SK-N-SH (cell line): ENCODE results near the gene MTURN. TPM values are rescaled to one million over a fixed set of nuclear protein-coding genes. Genes with fewer than 3 reads are reported as not detected.

Experiments used
- CTCF ChIA-PET: fragments of 300-600, 350-600 bp; formaldehyde crosslinking; extraction: SDS; loops from one replicate; lab custom pipeline; 2021; lab: Yijun Ruan, JAX
- POLR2A ChIA-PET: fragments of 350-600 bp; sonication (Branson Sonifier 250); formaldehyde crosslinking; extraction: SDS; loops from one replicate; lab custom pipeline; 2020; ENCODE audit warnings: antibody characterized with exemption, inconsistent platforms; lab: Yijun Ruan, JAX
- DNase-seq: peaks from one replicate; pipeline ENCODE4 v3.0.0; 2012
- H2AFZ ChIP-seq: fragments of 200-600 bp; sonication (generic); 2 replicates; pipeline ENCODE4 v1.8.1; 2016; ENCODE audit warnings: antibody characterized with exemption, mild to moderate bottlenecking, low read depth
- H3F3A ChIP-seq: fragments of 200-600 bp; sonication (generic); replicated peaks from 2 replicates; pipeline ENCODE3; 2016; ENCODE audit warnings: antibody characterized with exemption, mild to moderate bottlenecking; ENCODE audit not compliant: insufficient read depth
- H3K27ac ChIP-seq, 2 experiments: fragments of 200-500 bp in 1 of 2; fragments of 200-600 bp in 1 of 2; sonication (Bioruptor generic) in 1 of 2; sonication (generic), shearing (Covaris generic) in 1 of 2; 2 replicates each; pipeline versions ENCODE4 v1.5.1 to v1.6.1; 2014 to 2016; ENCODE audit warnings: low read depth in 2 of 2, inconsistent platforms in 1 of 2, low read length in 1 of 2, mild to moderate bottlenecking in 1 of 2, mixed read lengths in 1 of 2
- H3K27me3 ChIP-seq: fragments of 200-600 bp; sonication (generic), shearing (Covaris generic); 2 replicates; pipeline ENCODE4 v1.6.1; 2016; ENCODE audit warnings: mixed run types; ENCODE audit not compliant: insufficient read depth
- H3K36me3 ChIP-seq, 2 experiments: fragments of 200-500 bp in 1 of 2; fragments of 200-600 bp in 1 of 2; sonication (Bioruptor generic) in 1 of 2; sonication (generic) in 1 of 2; replicated peaks in 1 of 2; 2 replicates each; pipeline versions ENCODE3 to v1.5.1; 2014 to 2016; ENCODE audit warnings: low read length in 1 of 2, mild to moderate bottlenecking in 1 of 2; ENCODE audit not compliant: insufficient read depth in 2 of 2, control insufficient read depth in 1 of 2
- H3K4me1 ChIP-seq, 2 experiments: fragments of 200-500 bp in 1 of 2; fragments of 200-600 bp in 1 of 2; sonication (Bioruptor generic) in 1 of 2; sonication (generic), shearing (Covaris generic) in 1 of 2; 2 replicates each; pipeline versions ENCODE4 v1.5.1 to v1.6.1; 2014 to 2016; ENCODE audit warnings: low read depth in 1 of 2, low read length in 1 of 2, mixed run types in 1 of 2; ENCODE audit not compliant: insufficient read depth in 2 of 2, control insufficient read depth in 1 of 2
- H3K4me2 ChIP-seq: fragments of 200-600 bp; sonication (generic), shearing (Covaris generic); 2 replicates; pipeline ENCODE4 v1.6.1; 2017; ENCODE audit warnings: mixed run types
- H3K4me3 ChIP-seq, 2 experiments: fragments of 200-500 bp in 1 of 2; fragments of 200-600 bp in 1 of 2; sonication (Bioruptor generic) in 1 of 2; sonication (generic), shearing (Covaris generic) in 1 of 2; 2 replicates each; pipeline versions ENCODE4 v1.5.1 to v1.8.1; 2014 to 2016; ENCODE audit warnings: low read depth in 2 of 2, inconsistent platforms in 1 of 2, low read length in 1 of 2, mild to moderate bottlenecking in 1 of 2, mixed read lengths in 1 of 2, moderate library complexity in 1 of 2
- H3K79me2 ChIP-seq: fragments of 200-600 bp; sonication (generic); 2 replicates; pipeline ENCODE4 v1.8.1; 2017; ENCODE audit warnings: mild to moderate bottlenecking; ENCODE audit not compliant: insufficient read depth
- H3K9ac ChIP-seq: fragments of 200-600 bp; sonication (generic); 2 replicates; pipeline ENCODE4 v1.6.1; 2017; ENCODE audit warnings: mixed run types
- H3K9me2 ChIP-seq: fragments of 200-600 bp; sonication (generic); 2 replicates; pipeline ENCODE4 v1.6.1; 2017; ENCODE audit warnings: mixed run types
- H3K9me3 ChIP-seq: fragments of 200-600 bp; sonication (generic); 2 replicates; pipeline ENCODE4 v1.6.1; 2017; ENCODE audit warnings: mixed run types, mild to moderate bottlenecking, moderate library complexity
- H4K20me1 ChIP-seq: fragments of 200-600 bp; sonication (generic); 2 replicates; pipeline ENCODE4 v1.6.1; 2017; ENCODE audit warnings: mild to moderate bottlenecking, mixed run types; ENCODE audit not compliant: insufficient read depth
- FOXJ3 ChIP-seq: sonication (generic); formaldehyde crosslinking; IDR thresholded peaks from 2 replicates; pipeline ENCODE4 v1.5.1; 2020; ENCODE audit warnings: mild to moderate bottlenecking, missing genetic modification reagents
- FOXM1 ChIP-seq: IDR thresholded peaks from 2 replicates; pipeline ENCODE4 v1.4.0; 2012; ENCODE audit warnings: low read depth, mild to moderate bottlenecking
- GATA2 ChIP-seq: sonication (generic); formaldehyde crosslinking; IDR thresholded peaks from 2 replicates; pipeline ENCODE4 v1.5.0; 2020; ENCODE audit warnings: mild to moderate bottlenecking, missing genetic modification reagents
- IRF3 ChIP-seq: fragments of 150-350 bp; IDR thresholded peaks from 2 replicates; pipeline ENCODE4 v1.6.1; 2016; ENCODE audit warnings: mild to moderate bottlenecking, low read depth, low read length
- MAX ChIP-seq: IDR thresholded peaks from 2 replicates; pipeline ENCODE4 v1.4.0; 2012; ENCODE audit warnings: low read depth
- NFIC ChIP-seq: IDR thresholded peaks from 2 replicates; pipeline ENCODE4 v1.4.0; 2012; ENCODE audit warnings: borderline replicate concordance
- NRF1 ChIP-seq: IDR thresholded peaks from 2 replicates; pipeline ENCODE4 v1.6.1; 2012; ENCODE audit warnings: low read depth, mild to moderate bottlenecking, low read length
- PBX3 ChIP-seq: IDR thresholded peaks from 2 replicates; pipeline ENCODE4; 2012
- POLR2AphosphoS5 ChIP-seq: IDR thresholded peaks from 2 replicates; pipeline ENCODE4 v1.6.1; 2012; ENCODE audit warnings: low read depth, low read length
- RAD21 ChIP-seq: IDR thresholded peaks from 2 replicates; pipeline ENCODE4 v1.6.1; 2012; ENCODE audit warnings: mild to moderate bottlenecking, low read length
- RCOR1 ChIP-seq: fragments of 150-350 bp; IDR thresholded peaks from 2 replicates; pipeline ENCODE4 v1.6.1; 2017; ENCODE audit warnings: antibody characterized with exemption, low read length
- RFX5 ChIP-seq: IDR thresholded peaks from 2 replicates; pipeline ENCODE4 v1.6.1; 2012; ENCODE audit warnings: mild to moderate bottlenecking, improper control_type of control experiment, low read length
- TCF12 ChIP-seq: IDR thresholded peaks from 2 replicates; pipeline ENCODE4 v1.4.0; 2012
- USF1 ChIP-seq: IDR thresholded peaks from 2 replicates; pipeline ENCODE4 v1.4.0; 2012; ENCODE audit warnings: low read depth, borderline replicate concordance
- YY1 ChIP-seq: IDR thresholded peaks from 2 replicates; pipeline ENCODE4 v1.4.0; 2012; ENCODE audit warnings: low read depth, mild to moderate bottlenecking
- ZBTB33 ChIP-seq: IDR thresholded peaks from 2 replicates; pipeline ENCODE4 v1.4.0; 2012; ENCODE audit warnings: low read depth, borderline replicate concordance
- WGBS: methylation state at CpG from one replicate; pipeline ENCODE4 v1.1.6; 2017; ENCODE audit warnings: low lambda C conversion rate; 5-methylcytosine and 5-hydroxymethylcytosine counted together
- polyA plus RNA-seq, 3 experiments: library from polyadenylated mRNA; depleted of rRNA; stranded (reverse); fragments of >200 nt; gene quantifications; 2 replicates each; pipeline ENCODE4 v1.2.3, GENCODE V29; 2012

The MTURN gene
- polyA plus RNA-seq, 1 of the 3 experiments (the other 2 are of a cell fraction), result 9.0 TPM

GRCh38 chr7:30193336-30193943 is 58.7 kb downstream of the MTURN start:
- H3K36me3 ChIP-seq, result no peaks in the 10 kb centered on the region
- no peaks in the 10 kb centered on the region for H3K9me2 ChIP-seq
- no peak overlapping the region for H3K9ac ChIP-seq
- DNase-seq, result no peak
- H3K79me2 ChIP-seq, result no peaks in the 10 kb centered on the region
- H2AFZ ChIP-seq, result no peak overlapping the region
- POLR2A ChIA-PET, result no interaction called here
- CTCF ChIA-PET, result interaction anchor here (0.6 to 1.5 kb wide), 3 partner anchors 219 to 1267 kb away, joined by 3 read pairs; no protein-coding TSS in a partner anchor
- no peaks in the 10 kb centered on the region for H3F3A ChIP-seq
- H3K4me1 ChIP-seq, result no peaks in the 10 kb centered on the region
- TF ChIP-seq USF1 (no peak), FOXM1 (no peak), POLR2AphosphoS5 (no peak), ZBTB33 (no peak), PBX3 (no peak), YY1 (no peak), NRF1 (no peak), TCF12 (no peak), RCOR1 (no peak), RFX5 (no peak), MAX (no peak), IRF3 (no peak), FOXJ3 (CRISPR knock-in tag) (no peak), NFIC (no peak), GATA2 (no peak), RAD21 (no peak)
- TF ChIP-seq, all 33 proteins: peak for 0
- Histone ChIP-seq H3K27me3 (no peaks in the 10 kb centered on the region), H3K4me2 (no peak overlapping the region), H3K9me3 (0 out of 2 replicates have a peak, but pooled peaks cover 4% of the 10 kb centered on the region), H3K27ac (no peak overlapping the region), H3K4me3 (no peak overlapping the region), H4K20me1 (no peaks in the 10 kb centered on the region)
- WGBS, result 81% methylated on average over 5 of the region's 5 CpGs
